SK-N-SH (cell line): Measurements from ENCODE around the gene KMT5B. TPM values are rescaled to one million over a fixed set of nuclear protein-coding genes. Genes with fewer than 3 reads are reported as not detected.

Experiments used
- CTCF ChIA-PET: fragments of 300-600, 350-600 bp; formaldehyde crosslinking; extraction: SDS; loops from one replicate; lab custom pipeline; 2021; lab: Yijun Ruan, JAX
- POLR2A ChIA-PET: fragments of 350-600 bp; sonication (Branson Sonifier 250); formaldehyde crosslinking; extraction: SDS; loops from one replicate; lab custom pipeline; 2020; ENCODE audit warnings: antibody characterized with exemption, inconsistent platforms; lab: Yijun Ruan, JAX
- DNase-seq: peaks from one replicate; pipeline ENCODE4 v3.0.0; 2012
- H2AFZ ChIP-seq: fragments of 200-600 bp; sonication (generic); 2 replicates; pipeline ENCODE4 v1.8.1; 2016; ENCODE audit warnings: antibody characterized with exemption, mild to moderate bottlenecking, low read depth
- H3F3A ChIP-seq: fragments of 200-600 bp; sonication (generic); replicated peaks from 2 replicates; pipeline ENCODE3; 2016; ENCODE audit warnings: antibody characterized with exemption, mild to moderate bottlenecking; ENCODE audit not compliant: insufficient read depth
- H3K27ac ChIP-seq, 2 experiments: fragments of 200-500 bp in 1 of 2; fragments of 200-600 bp in 1 of 2; sonication (Bioruptor generic) in 1 of 2; sonication (generic), shearing (Covaris generic) in 1 of 2; 2 replicates each; pipeline versions ENCODE4 v1.5.1 to v1.6.1; 2014 to 2016; ENCODE audit warnings: low read depth in 2 of 2, inconsistent platforms in 1 of 2, low read length in 1 of 2, mild to moderate bottlenecking in 1 of 2, mixed read lengths in 1 of 2
- H3K27me3 ChIP-seq: fragments of 200-600 bp; sonication (generic), shearing (Covaris generic); 2 replicates; pipeline ENCODE4 v1.6.1; 2016; ENCODE audit warnings: mixed run types; ENCODE audit not compliant: insufficient read depth
- H3K36me3 ChIP-seq, 2 experiments: fragments of 200-500 bp in 1 of 2; fragments of 200-600 bp in 1 of 2; sonication (Bioruptor generic) in 1 of 2; sonication (generic) in 1 of 2; replicated peaks in 1 of 2; 2 replicates each; pipeline versions ENCODE3 to v1.5.1; 2014 to 2016; ENCODE audit warnings: low read length in 1 of 2, mild to moderate bottlenecking in 1 of 2; ENCODE audit not compliant: insufficient read depth in 2 of 2, control insufficient read depth in 1 of 2
- H3K4me1 ChIP-seq, 2 experiments: fragments of 200-500 bp in 1 of 2; fragments of 200-600 bp in 1 of 2; sonication (Bioruptor generic) in 1 of 2; sonication (generic), shearing (Covaris generic) in 1 of 2; 2 replicates each; pipeline versions ENCODE4 v1.5.1 to v1.6.1; 2014 to 2016; ENCODE audit warnings: low read depth in 1 of 2, low read length in 1 of 2, mixed run types in 1 of 2; ENCODE audit not compliant: insufficient read depth in 2 of 2, control insufficient read depth in 1 of 2
- H3K4me2 ChIP-seq: fragments of 200-600 bp; sonication (generic), shearing (Covaris generic); 2 replicates; pipeline ENCODE4 v1.6.1; 2017; ENCODE audit warnings: mixed run types
- H3K4me3 ChIP-seq, 2 experiments: fragments of 200-500 bp in 1 of 2; fragments of 200-600 bp in 1 of 2; sonication (Bioruptor generic) in 1 of 2; sonication (generic), shearing (Covaris generic) in 1 of 2; 2 replicates each; pipeline versions ENCODE4 v1.5.1 to v1.8.1; 2014 to 2016; ENCODE audit warnings: low read depth in 2 of 2, inconsistent platforms in 1 of 2, low read length in 1 of 2, mild to moderate bottlenecking in 1 of 2, mixed read lengths in 1 of 2, moderate library complexity in 1 of 2
- H3K79me2 ChIP-seq: fragments of 200-600 bp; sonication (generic); 2 replicates; pipeline ENCODE4 v1.8.1; 2017; ENCODE audit warnings: mild to moderate bottlenecking; ENCODE audit not compliant: insufficient read depth
- H3K9ac ChIP-seq: fragments of 200-600 bp; sonication (generic); 2 replicates; pipeline ENCODE4 v1.6.1; 2017; ENCODE audit warnings: mixed run types
- H3K9me2 ChIP-seq: fragments of 200-600 bp; sonication (generic); 2 replicates; pipeline ENCODE4 v1.6.1; 2017; ENCODE audit warnings: mixed run types
- H3K9me3 ChIP-seq: fragments of 200-600 bp; sonication (generic); 2 replicates; pipeline ENCODE4 v1.6.1; 2017; ENCODE audit warnings: mixed run types, mild to moderate bottlenecking, moderate library complexity
- H4K20me1 ChIP-seq: fragments of 200-600 bp; sonication (generic); 2 replicates; pipeline ENCODE4 v1.6.1; 2017; ENCODE audit warnings: mild to moderate bottlenecking, mixed run types; ENCODE audit not compliant: insufficient read depth
- CTCF ChIP-seq: fragments of 200-600 bp; sonication (generic); IDR thresholded peaks from 2 replicates; pipeline ENCODE4 v1.6.1; 2017; ENCODE audit warnings: antibody characterized with exemption, mild to moderate bottlenecking, moderate library complexity
- EP300 ChIP-seq, 2 experiments: IDR thresholded peaks; 2 replicates each; pipeline versions ENCODE4 v1.4.0 to v1.6.1; 2012; ENCODE audit warnings: borderline replicate concordance in 1 of 2, low read depth in 1 of 2, low read length in 1 of 2
- FOXJ3 ChIP-seq: sonication (generic); formaldehyde crosslinking; IDR thresholded peaks from 2 replicates; pipeline ENCODE4 v1.5.1; 2020; ENCODE audit warnings: mild to moderate bottlenecking, missing genetic modification reagents
- FOXM1 ChIP-seq: IDR thresholded peaks from 2 replicates; pipeline ENCODE4 v1.4.0; 2012; ENCODE audit warnings: low read depth, mild to moderate bottlenecking
- GABPA ChIP-seq: IDR thresholded peaks from 2 replicates; pipeline ENCODE4 v1.4.0; 2012; ENCODE audit warnings: low read depth, mild to moderate bottlenecking
- GATA2 ChIP-seq: sonication (generic); formaldehyde crosslinking; IDR thresholded peaks from 2 replicates; pipeline ENCODE4 v1.5.0; 2020; ENCODE audit warnings: mild to moderate bottlenecking, missing genetic modification reagents
- IRF3 ChIP-seq: fragments of 150-350 bp; IDR thresholded peaks from 2 replicates; pipeline ENCODE4 v1.6.1; 2016; ENCODE audit warnings: mild to moderate bottlenecking, low read depth, low read length
- JUND ChIP-seq: IDR thresholded peaks from 2 replicates; pipeline ENCODE4 v1.4.0; 2012
- MEF2A ChIP-seq: IDR thresholded peaks from 2 replicates; pipeline ENCODE4 v1.4.0; 2012; ENCODE audit warnings: low read depth, borderline replicate concordance
- PBX3 ChIP-seq: IDR thresholded peaks from 2 replicates; pipeline ENCODE4; 2012
- RAD21 ChIP-seq: IDR thresholded peaks from 2 replicates; pipeline ENCODE4 v1.6.1; 2012; ENCODE audit warnings: mild to moderate bottlenecking, low read length
- REST ChIP-seq: IDR thresholded peaks from 2 replicates; pipeline ENCODE4 v1.6.1; 2012; ENCODE audit warnings: mild to moderate bottlenecking, low read depth, low read length, moderate library complexity
- SIN3A ChIP-seq: IDR thresholded peaks from 2 replicates; pipeline ENCODE4 v1.6.1; 2012; ENCODE audit warnings: low read depth, mild to moderate bottlenecking, low read length, moderate library complexity, borderline replicate concordance
- TAF1 ChIP-seq: IDR thresholded peaks from 2 replicates; pipeline ENCODE4 v1.6.1; 2012; ENCODE audit warnings: low read depth, mild to moderate bottlenecking, low read length, moderate library complexity, borderline replicate concordance
- TCF12 ChIP-seq: IDR thresholded peaks from 2 replicates; pipeline ENCODE4 v1.4.0; 2012
- TEAD4 ChIP-seq: IDR thresholded peaks from 2 replicates; pipeline ENCODE4 v1.4.0; 2012; ENCODE audit warnings: mild to moderate bottlenecking, borderline replicate concordance; ENCODE audit not compliant: insufficient read depth
- USF1 ChIP-seq: IDR thresholded peaks from 2 replicates; pipeline ENCODE4 v1.4.0; 2012; ENCODE audit warnings: low read depth, borderline replicate concordance
- YY1 ChIP-seq: IDR thresholded peaks from 2 replicates; pipeline ENCODE4 v1.4.0; 2012; ENCODE audit warnings: low read depth, mild to moderate bottlenecking
- WGBS: methylation state at CpG from one replicate; pipeline ENCODE4 v1.1.6; 2017; ENCODE audit warnings: low lambda C conversion rate; 5-methylcytosine and 5-hydroxymethylcytosine counted together
- polyA plus RNA-seq, 3 experiments: library from polyadenylated mRNA; depleted of rRNA; stranded (reverse); fragments of >200 nt; gene quantifications; 2 replicates each; pipeline ENCODE4 v1.2.3, GENCODE V29; 2012

The KMT5B gene
- polyA plus RNA-seq, 1 of the 3 experiments (the other 2 are of a cell fraction) = 10.4 TPM

GRCh38 chr11:68189888-68190287, 23.2 kb downstream of the KMT5B start (continued):
- TF ChIP-seq REST (no peak), IRF3 (no peak), USF1 (no peak)

- H3K4me3 ChIP-seq = no peak overlapping the region
- no peak for DNase-seq
- no peak overlapping the region for H2AFZ ChIP-seq
- H3K79me2 ChIP-seq = peaks cover 69% of the 10 kb centered on the region
- ChIA-PET POLR2A (no interaction called here), CTCF (interaction anchor here (2.2 kb wide), 1 partner anchor 20 kb away, joined by 11 read pairs; no protein-coding TSS in a partner anchor)
- no peaks in the 10 kb centered on the region for H3K27me3 ChIP-seq
- H3K9me3 ChIP-seq = no peaks in the 10 kb centered on the region
- peaks cover 18 to 36% of the 10 kb centered on the region in 2 experiments for H3K36me3 ChIP-seq
- H3K27ac ChIP-seq = no peak overlapping the region
- H3F3A ChIP-seq = peaks cover 4% of the 10 kb centered on the region
- no peak overlapping the region for H3K9ac ChIP-seq
- TF ChIP-seq FOXJ3 (no peak), PBX3 (no peak), JUND (no peak), USF1 (no peak)
- 94% methylated on average over 3 of the region's 3 CpGs for WGBS
- H3K4me1 ChIP-seq = no peaks in the 10 kb centered on the region; a peak in 1 of 4 replicates
- H4K20me1 ChIP-seq = peaks cover 65% of the 10 kb centered on the region
- H3K9me2 ChIP-seq = no peaks in the 10 kb centered on the region
- no peak overlapping the region for H3K4me2 ChIP-seq
These were observed 24.0 kb downstream of the KMT5B start for GRCh38 chr11:68189082-68189481.

- peaks cover 4% of the 10 kb centered on the region for H3F3A ChIP-seq
- H3K79me2 ChIP-seq = peaks cover 39% of the 10 kb centered on the region
- H3K9me3 ChIP-seq = no peaks in the 10 kb centered on the region
- peaks cover 27 to 58% of the 10 kb centered on the region in 2 experiments for H3K36me3 ChIP-seq
- DNase-seq = no peak
- ChIA-PET CTCF (interaction anchor here (1.1 to 3.4 kb wide), 5 partner anchors 9 to 23 kb away, joined by 3 to 17 read pairs (median 3); no protein-coding TSS in a partner anchor), POLR2A (no interaction called here)
- peaks cover 35% of the 10 kb centered on the region for H4K20me1 ChIP-seq
- no peak overlapping the region for H3K4me2 ChIP-seq
- H3K4me3 ChIP-seq = no peak overlapping the region
- 97% methylated on average over 6 of the region's 6 CpGs for WGBS
- no peaks in the 10 kb centered on the region for H3K27me3 ChIP-seq
- no peaks in the 10 kb centered on the region for H3K9me2 ChIP-seq
- H3K27ac ChIP-seq = no peak overlapping the region
- H3K4me1 ChIP-seq = no peaks in the 10 kb centered on the region
- H3K9ac ChIP-seq = no peak overlapping the region
- no peak overlapping the region for H2AFZ ChIP-seq
- TF ChIP-seq SIN3A (no peak), CTCF (no peak), EP300 (IDR thresholded peaks at IDR 0.05; ENCODE audit: borderline replicate concordance in 1 of 2, low read depth in 1 of 2, low read length in 1 of 2) (no peak), GATA2 (CRISPR knock-in tag) (no peak), TEAD4 (no peak), TCF12 (no peak), MEF2A (no peak), YY1 (no peak), RAD21 (no peak), TAF1 (no peak), FOXM1 (no peak), GABPA (no peak)
These were observed 27.0 kb downstream of the KMT5B start for GRCh38 chr11:68186061-68186460.
